Stomach (tissue), 9 donors: ENCODE measurements around the gene ULBP1. TPM values are rescaled to one million over a fixed set of nuclear protein-coding genes. Genes with fewer than 3 reads are reported as not detected.

Experiments
- DNase-seq, 2 donors: peaks; one replicate each; pipeline versions ENCODE4 v3.0.0 to v3.0.0-alpha.2; 2013 to 2019
- H3K27ac ChIP-seq, 5 donors: fragments of 200-600 bp in 4 of 5; sonication (generic) in 4 of 5; one replicate each; pipeline ENCODE4 v1.5.1; 2013 to 2019; ENCODE audit warnings: mild to moderate bottlenecking in 1 of 5, moderate library complexity in 1 of 5
- H3K27me3 ChIP-seq, 3 donors: fragments of 200-600 bp; sonication (generic); one replicate each; pipeline ENCODE4 v1.5.1; 2017 to 2019; ENCODE audit warnings: mixed run types in 1 of 3
- H3K36me3 ChIP-seq, 4 donors: fragments of 200-600 bp; sonication (generic); 1 replicate in 3 of 4; 2 replicates in 1 of 4; pipeline ENCODE4 v1.5.1; 2016 to 2019
- H3K4me1 ChIP-seq, 4 donors: fragments of 200-600 bp; sonication (generic); one replicate each; pipeline ENCODE4 v1.5.1; 2016 to 2019
- H3K4me3 ChIP-seq, 4 donors: fragments of 200-600 bp; sonication (generic) in 3 of 4; one replicate each; pipeline ENCODE4 v1.5.1; 2016 to 2019; ENCODE audit warnings: mild to moderate bottlenecking in 1 of 4
- H3K9me3 ChIP-seq, 4 donors: fragments of 200-600 bp; sonication (generic); one replicate each; pipeline ENCODE4 v1.5.1; 2016 to 2019
- EP300 ChIP-seq: sonication (generic); formaldehyde crosslinking; IDR thresholded peaks from one replicate; pipeline ENCODE4 v1.6.1; 2017; ENCODE audit warnings: antibody characterized with exemption
- POLR2A ChIP-seq, 4 donors: fragments of 450-650 bp; IDR thresholded peaks; one replicate each; pipeline ENCODE4 v1.6.1; 2016; ENCODE audit warnings: antibody characterized with exemption in 4 of 4, control low read depth in 2 of 4, mild to moderate bottlenecking in 1 of 4, moderate library complexity in 1 of 4
- POLR2AphosphoS5 ChIP-seq, 3 donors: sonication (generic); formaldehyde crosslinking; IDR thresholded peaks; one replicate each; pipeline ENCODE4 v1.6.1; 2016; ENCODE audit warnings: antibody characterized with exemption in 3 of 3
- WGBS, 5 donors: extraction: QIAGEN DNeasy Blood & Tissue Kit in 3 of 5; methylation state at CpG; one replicate each; pipeline versions ENCODE4 v1.1.5 to v1.1.7; 2013 to 2018; 5-methylcytosine and 5-hydroxymethylcytosine counted together
- intact Hi-C: fragments of 100-400 bp; cut with DNase I; formaldehyde crosslinking; loops from one replicate; pipeline ENCODE4 v1.15.1; 2023; ENCODE audit warnings: low total_unique reads
- polyA plus RNA-seq, 3 donors: library from polyadenylated mRNA; stranded (reverse); fragments of 200-250 nt; gene quantifications; one replicate each; pipeline ENCODE4 v1.2.3, GENCODE V29; 2013
- total RNA-seq, 5 donors: library from RNA; depleted of rRNA; stranded (reverse); fragments of >200 nt; gene quantifications; one replicate each; pipeline versions ENCODE4 v1.1.0 to v1.2.3, GENCODE V29; 2014 to 2016
- TF ChIP-seq, protein P1 (sequence below), 7 experiments: fragments of 450-650 bp in 4 of 7; fragments of 200-600 bp in 3 of 7; sonication (generic) in 3 of 7; IDR thresholded peaks; one replicate each; pipeline ENCODE4 v1.5.1; 2016 to 2019; ENCODE audit warnings: antibody characterized with exemption in 7 of 7, control low read depth in 2 of 7, mild to moderate bottlenecking in 1 of 7
- donor health status: healthy with polysubstance abuse.
- donor health status: Bipolar disorder and iron deficiency.
- donor health status: healthy.

ULBP1 gene
- total and polyA plus RNA-seq, 8 donors = 0.03 to 1.3 TPM; not detected in 6

DNA sequence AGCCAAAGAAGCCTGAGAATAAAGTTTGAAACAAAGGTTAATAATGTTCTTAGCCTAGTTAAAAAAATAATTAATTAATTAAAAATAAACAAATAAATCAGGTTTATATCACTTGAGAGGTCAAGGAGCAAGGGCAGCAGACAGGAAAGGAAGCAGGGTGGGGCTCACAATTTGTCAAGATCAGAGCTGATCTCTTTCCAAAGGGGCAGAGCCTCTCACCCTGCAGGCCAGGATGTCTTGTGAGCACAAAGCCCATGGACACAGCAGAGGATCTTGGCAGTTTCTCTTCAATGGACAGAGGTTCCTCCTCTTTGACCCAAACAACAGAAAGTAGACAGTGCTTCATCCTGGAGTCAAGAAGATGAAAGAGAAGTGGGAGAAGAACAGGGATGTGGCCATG, 14.9 kb downstream of the ULBP1 start:
- H3K27me3 ChIP-seq = peaks cover 3 to 90% (median 31%) of the 10 kb centered on the region in 3 donors
- no peak overlapping the region for H3K4me3 ChIP-seq
- no peaks in the 10 kb centered on the region for H3K9me3 ChIP-seq
- TF ChIP-seq, protein P1, sequence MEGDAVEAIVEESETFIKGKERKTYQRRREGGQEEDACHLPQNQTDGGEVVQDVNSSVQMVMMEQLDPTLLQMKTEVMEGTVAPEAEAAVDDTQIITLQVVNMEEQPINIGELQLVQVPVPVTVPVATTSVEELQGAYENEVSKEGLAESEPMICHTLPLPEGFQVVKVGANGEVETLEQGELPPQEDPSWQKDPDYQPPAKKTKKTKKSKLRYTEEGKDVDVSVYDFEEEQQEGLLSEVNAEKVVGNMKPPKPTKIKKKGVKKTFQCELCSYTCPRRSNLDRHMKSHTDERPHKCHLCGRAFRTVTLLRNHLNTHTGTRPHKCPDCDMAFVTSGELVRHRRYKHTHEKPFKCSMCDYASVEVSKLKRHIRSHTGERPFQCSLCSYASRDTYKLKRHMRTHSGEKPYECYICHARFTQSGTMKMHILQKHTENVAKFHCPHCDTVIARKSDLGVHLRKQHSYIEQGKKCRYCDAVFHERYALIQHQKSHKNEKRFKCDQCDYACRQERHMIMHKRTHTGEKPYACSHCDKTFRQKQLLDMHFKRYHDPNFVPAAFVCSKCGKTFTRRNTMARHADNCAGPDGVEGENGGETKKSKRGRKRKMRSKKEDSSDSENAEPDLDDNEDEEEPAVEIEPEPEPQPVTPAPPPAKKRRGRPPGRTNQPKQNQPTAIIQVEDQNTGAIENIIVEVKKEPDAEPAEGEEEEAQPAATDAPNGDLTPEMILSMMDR (IDR thresholded peaks at IDR 0.05) = no peak
- no peak for TF ChIP-seq POLR2AphosphoS5 (IDR thresholded peaks at IDR 0.05)
- TF ChIP-seq POLR2A (IDR thresholded peaks at IDR 0.05) = no peak
- TF ChIP-seq EP300 = no peak
- intact Hi-C loops = no loop called here
- no peaks in the 10 kb centered on the region for H3K4me1 ChIP-seq
- H3K27ac ChIP-seq = no peak overlapping the region
- DNase-seq = no peak
- H3K36me3 ChIP-seq = no peaks in the 10 kb centered on the region

DNA sequence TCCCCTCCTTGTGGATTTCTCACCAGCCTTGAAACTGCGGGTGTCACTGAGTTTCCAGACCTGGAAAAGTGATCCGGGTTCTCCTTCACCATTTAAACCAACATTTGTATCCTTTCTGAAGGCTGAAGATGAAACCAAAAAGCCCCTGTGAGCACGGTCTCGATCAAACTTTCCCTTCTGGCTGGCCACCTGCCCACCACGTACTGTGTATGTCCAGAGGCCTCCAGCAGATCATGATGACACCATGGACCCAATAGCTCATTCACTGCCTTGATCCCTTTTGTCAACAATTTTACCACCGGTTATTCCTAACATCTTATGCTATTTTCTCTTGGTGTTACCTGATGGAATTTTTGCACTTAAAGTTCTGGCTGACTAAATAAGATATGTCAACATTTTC, 15.6 kb downstream of the ULBP1 start:
- DNase-seq = no peak
- Histone ChIP-seq H3K4me1 (no peaks in the 10 kb centered on the region), H3K36me3 (no peaks in the 10 kb centered on the region), H3K27ac (no peak overlapping the region), H3K9me3 (no peaks in the 10 kb centered on the region), H3K4me3 (no peak overlapping the region), H3K27me3 (peaks cover 3 to 84% (median 29%) of the 10 kb centered on the region in 3 donors)
- TF ChIP-seq, protein P1 (IDR thresholded peaks at IDR 0.05) = no peak
- TF ChIP-seq POLR2A (IDR thresholded peaks at IDR 0.05) (no peak), EP300 (no peak), POLR2AphosphoS5 (IDR thresholded peaks at IDR 0.05) (no peak)
- 56 to 84% (median 73%) methylated on average over 6 of the region's 6 CpGs for WGBS, 5 donors
- intact Hi-C loops = no loop called here

DNA sequence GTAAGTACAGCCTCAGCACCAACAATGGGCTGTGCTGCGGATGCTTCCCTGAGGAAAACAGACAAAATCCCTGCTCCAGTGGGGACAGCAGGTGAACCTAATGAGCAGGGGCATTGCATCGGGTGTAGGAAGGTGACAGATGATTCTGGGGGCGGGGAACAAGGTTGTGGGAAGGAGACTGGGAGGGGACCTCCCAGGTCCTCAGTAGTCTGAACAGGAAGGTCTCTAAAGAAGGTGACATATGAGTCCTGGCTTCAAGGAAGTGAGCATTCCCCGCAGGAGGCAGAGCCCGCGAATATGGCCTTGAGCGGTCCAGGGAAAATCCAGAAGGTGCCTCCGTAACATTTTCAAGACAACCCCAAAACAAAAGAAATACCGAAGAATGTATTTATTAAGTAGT, 19.4 kb downstream of the ULBP1 start:
- TF ChIP-seq EP300 (no peak), POLR2A (IDR thresholded peaks at IDR 0.05) (no peak), POLR2AphosphoS5 (IDR thresholded peaks at IDR 0.05) (no peak)
- TF ChIP-seq, protein P1 (IDR thresholded peaks at IDR 0.05) = no peak
- intact Hi-C loops = no loop called here
- H3K36me3 ChIP-seq = no peaks in the 10 kb centered on the region
- no peak overlapping the region for H3K4me3 ChIP-seq
- H3K9me3 ChIP-seq = peaks cover 5 to 12% (median 8%) of the 10 kb centered on the region in 4 donors
- WGBS, 5 donors = 20 to 33% (median 21%) methylated on average over 9 of the region's 9 CpGs
- peaks cover 3 to 86% (median 63%) of the 10 kb centered on the region in 3 donors for H3K27me3 ChIP-seq
- DNase-seq = no peak
- no peaks in the 10 kb centered on the region for H3K4me1 ChIP-seq
- no peak overlapping the region for H3K27ac ChIP-seq

DNA sequence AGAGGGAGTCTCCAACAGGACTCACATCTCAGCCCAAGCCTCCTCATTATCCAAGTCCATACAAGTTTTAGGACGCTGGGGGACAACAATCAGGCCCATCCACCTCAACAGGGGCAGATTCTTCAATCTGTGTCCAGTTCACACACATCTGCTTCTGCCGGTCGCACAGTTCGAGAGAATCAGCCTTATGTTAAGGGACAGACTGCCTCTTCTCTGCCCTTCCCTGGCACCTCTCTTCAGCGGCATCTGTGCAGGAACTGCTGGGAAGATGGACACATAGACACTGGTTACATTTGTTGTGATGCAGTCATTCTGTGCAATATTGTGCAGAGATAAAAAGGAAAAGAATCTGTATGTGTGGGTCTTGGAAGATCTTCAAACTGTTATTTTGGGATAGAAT, 21.0 kb downstream of the ULBP1 start:
- H3K36me3 ChIP-seq = no peaks in the 10 kb centered on the region
- H3K27ac ChIP-seq = no peak overlapping the region
- peaks cover 8 to 91% (median 80%) of the 10 kb centered on the region in 3 donors for H3K27me3 ChIP-seq
- DNase-seq = no peak
- H3K4me3 ChIP-seq = no peak overlapping the region
- 45 to 81% (median 68%) methylated on average over 5 of the region's 5 CpGs for WGBS, 5 donors
- no peak for TF ChIP-seq EP300
- no peak for TF ChIP-seq POLR2AphosphoS5 (IDR thresholded peaks at IDR 0.05)
- TF ChIP-seq, protein P1 (IDR thresholded peaks at IDR 0.05) = no peak
- no peak for TF ChIP-seq POLR2A (IDR thresholded peaks at IDR 0.05)
- intact Hi-C loops = no loop called here
- peaks cover 2 to 8% (median 7%) of the 10 kb centered on the region in 4 donors for H3K4me1 ChIP-seq
- peaks cover 12 to 26% (median 19%) of the 10 kb centered on the region in 4 donors for H3K9me3 ChIP-seq
